ENCODE results near the gene CIAPIN1. TPM values are rescaled to one million over a fixed set of nuclear protein-coding genes. Genes with fewer than 3 reads are reported as not detected.

The CIAPIN1 gene
- total RNA-seq, 4 donors from 2014 or later: 19.1 to 32.4 (median 25.8) TPM

DNA sequence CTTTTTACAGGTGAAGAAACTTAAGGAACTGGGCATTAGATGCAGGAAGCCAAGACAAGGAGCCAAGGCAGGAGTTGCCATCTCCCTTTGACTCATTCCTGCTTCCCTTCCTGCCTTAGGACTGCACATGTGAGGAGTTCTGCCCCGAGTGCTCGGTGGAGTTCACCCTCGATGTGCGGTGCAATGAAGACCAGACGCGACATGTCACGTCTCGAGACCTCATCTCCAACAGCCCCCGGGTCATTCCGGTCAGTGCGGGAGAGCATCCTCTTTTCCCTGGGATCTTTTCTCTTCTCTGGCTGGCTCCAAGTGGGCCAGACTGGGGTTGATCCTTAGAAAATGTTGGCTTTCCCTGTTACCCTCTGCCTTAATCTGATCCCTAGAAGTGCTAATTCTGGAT, 21.9 kb upstream of the CIAPIN1 start:
- WGBS, 2 donors (ENCODE audit: low coverage in 1 of 2): 78 to 86% methylated on average over 6 to 9 of the region's 11 CpGs
- Histone ChIP-seq H3K9me3 (no peaks in the 10 kb centered on the region), H3K4me3 (no peak overlapping the region), H3K27me3 (no peaks in the 10 kb centered on the region), H3K4me1 (peaks cover 0 to 37% (median 11%) of the 10 kb centered on the region in 3 donors), H3K27ac (no peak overlapping the region), H3K36me3 (peaks cover 0 to 100% of the 10 kb centered on the region in 2 donors)
- no peak for ATAC-seq
- TF ChIP-seq POLR2AphosphoS5 (IDR thresholded peaks at IDR 0.05) (no peak), POLR2A (IDR thresholded peaks at IDR 0.05) (no peak), EP300 (IDR thresholded peaks at IDR 0.05) (no peak)
- TF ChIP-seq, protein P1, sequence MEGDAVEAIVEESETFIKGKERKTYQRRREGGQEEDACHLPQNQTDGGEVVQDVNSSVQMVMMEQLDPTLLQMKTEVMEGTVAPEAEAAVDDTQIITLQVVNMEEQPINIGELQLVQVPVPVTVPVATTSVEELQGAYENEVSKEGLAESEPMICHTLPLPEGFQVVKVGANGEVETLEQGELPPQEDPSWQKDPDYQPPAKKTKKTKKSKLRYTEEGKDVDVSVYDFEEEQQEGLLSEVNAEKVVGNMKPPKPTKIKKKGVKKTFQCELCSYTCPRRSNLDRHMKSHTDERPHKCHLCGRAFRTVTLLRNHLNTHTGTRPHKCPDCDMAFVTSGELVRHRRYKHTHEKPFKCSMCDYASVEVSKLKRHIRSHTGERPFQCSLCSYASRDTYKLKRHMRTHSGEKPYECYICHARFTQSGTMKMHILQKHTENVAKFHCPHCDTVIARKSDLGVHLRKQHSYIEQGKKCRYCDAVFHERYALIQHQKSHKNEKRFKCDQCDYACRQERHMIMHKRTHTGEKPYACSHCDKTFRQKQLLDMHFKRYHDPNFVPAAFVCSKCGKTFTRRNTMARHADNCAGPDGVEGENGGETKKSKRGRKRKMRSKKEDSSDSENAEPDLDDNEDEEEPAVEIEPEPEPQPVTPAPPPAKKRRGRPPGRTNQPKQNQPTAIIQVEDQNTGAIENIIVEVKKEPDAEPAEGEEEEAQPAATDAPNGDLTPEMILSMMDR (IDR thresholded peaks at IDR 0.05): no peak

DNA sequence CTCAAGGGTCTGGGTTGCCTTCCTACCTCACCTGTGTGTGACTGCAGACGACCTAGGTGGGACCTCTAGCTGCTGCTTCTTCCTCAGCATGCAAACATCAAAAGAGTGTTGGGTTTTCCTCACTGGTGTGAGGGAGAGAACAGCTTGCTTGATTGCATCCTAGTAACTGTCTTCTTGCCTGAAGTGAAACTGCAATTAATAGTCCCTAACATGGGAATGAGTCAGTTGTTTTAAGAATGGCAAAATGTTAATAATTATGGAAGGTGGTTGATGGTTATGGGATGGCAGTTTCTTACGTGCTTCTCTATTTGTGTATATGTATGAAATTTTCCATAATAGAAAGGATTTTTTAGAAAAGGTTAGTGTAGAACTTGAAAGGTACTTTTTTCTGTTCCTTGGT, 21.2 kb upstream of the CIAPIN1 start:
- TF ChIP-seq, protein P1 (IDR thresholded peaks at IDR 0.05): no peak
- no peak for TF ChIP-seq POLR2A (IDR thresholded peaks at IDR 0.05)
- TF ChIP-seq EP300 (IDR thresholded peaks at IDR 0.05): no peak
- TF ChIP-seq POLR2AphosphoS5 (IDR thresholded peaks at IDR 0.05): no peak
- no peak overlapping the region for H3K27ac ChIP-seq
- no peaks in the 10 kb centered on the region for H3K27me3 ChIP-seq
- H3K4me3 ChIP-seq: no peak overlapping the region
- H3K9me3 ChIP-seq: no peaks in the 10 kb centered on the region
- peaks cover 3 to 44% (median 17%) of the 10 kb centered on the region in 3 donors for H3K4me1 ChIP-seq
- WGBS, 2 donors (ENCODE audit: low coverage in 1 of 2): 61 to 75% methylated on average over 1 of the region's 2 CpGs
- no peak for ATAC-seq
- H3K36me3 ChIP-seq: peaks cover 0 to 97% of the 10 kb centered on the region in 2 donors

DNA sequence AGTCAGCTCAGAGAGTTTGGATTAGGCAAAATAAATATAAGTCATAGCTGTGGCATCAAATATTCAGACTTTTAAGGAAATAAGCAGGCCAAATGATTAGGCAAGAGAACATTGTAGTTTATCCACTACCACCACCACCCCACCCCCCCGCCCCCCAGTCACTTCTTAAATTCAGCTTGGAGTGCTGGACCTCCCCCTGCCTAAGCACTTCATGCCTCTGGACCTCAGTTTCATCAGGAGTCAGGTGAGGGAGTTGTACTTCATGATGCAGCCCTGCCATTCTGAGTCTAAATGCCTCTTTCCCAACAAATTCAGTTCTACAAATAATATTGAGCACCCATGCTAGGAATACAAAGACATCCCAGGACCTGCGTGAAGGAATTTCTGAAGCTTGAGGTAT, 17.3 kb upstream of the CIAPIN1 start:
- H3K4me3 ChIP-seq: no peak overlapping the region
- ATAC-seq: no peak

DNA sequence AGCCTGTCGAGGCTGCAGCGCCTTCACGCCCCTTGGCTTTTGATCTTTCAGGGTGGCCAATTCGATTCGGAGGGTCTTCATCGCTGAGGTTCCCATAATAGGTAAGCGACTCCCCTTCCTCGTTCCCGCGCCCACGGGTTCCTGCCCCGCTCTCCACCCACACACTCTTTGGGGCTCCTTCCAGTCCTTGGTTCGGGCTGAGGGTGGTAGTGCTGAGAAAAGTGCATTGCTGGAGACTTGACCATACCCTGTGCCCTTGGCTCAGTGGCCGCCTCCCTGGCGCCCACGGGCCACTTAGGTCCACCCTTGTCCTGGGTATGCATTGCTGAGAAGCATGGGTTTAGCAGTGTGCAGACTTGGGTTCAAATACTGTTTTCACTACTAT, 15.8 kb upstream of the CIAPIN1 start:
- ATAC-seq: no peak
- Histone ChIP-seq H3K9me3 (no peaks in the 10 kb centered on the region), H3K27me3 (no peaks in the 10 kb centered on the region), H3K27ac (peak overlapping the region; percentile 76 to 92 (median 91)), H3K4me1 (peaks cover 3 to 39% (median 16%) of the 10 kb centered on the region in 3 donors), H3K36me3 (peaks cover 0 to 77% of the 10 kb centered on the region in 2 donors), H3K4me3 (peak overlapping the region; percentile 91 to 99)
- 0% methylated on average over 3 of the region's 16 CpGs; no CpG with 5 or more reads in 1 of the 2 donors for WGBS, 2 donors (ENCODE audit: low coverage in 1 of 2)
- TF ChIP-seq POLR2AphosphoS5 (IDR thresholded peaks at IDR 0.05): no peak
- TF ChIP-seq POLR2A (IDR thresholded peaks at IDR 0.05): no peak
- no peak for TF ChIP-seq EP300 (IDR thresholded peaks at IDR 0.05)
- TF ChIP-seq, protein P1 (IDR thresholded peaks at IDR 0.05): no peak

More for the DNA sequence above, 17.3 kb upstream of the CIAPIN1 start:
- no peaks in the 10 kb centered on the region for H3K27me3 ChIP-seq
- H3K9me3 ChIP-seq: no peaks in the 10 kb centered on the region
- H3K4me1 ChIP-seq: peaks cover 3 to 39% (median 16%) of the 10 kb centered on the region in 3 donors
- peaks cover 0 to 77% of the 10 kb centered on the region in 2 donors for H3K36me3 ChIP-seq
- TF ChIP-seq, protein P1 (IDR thresholded peaks at IDR 0.05): no peak
- TF ChIP-seq POLR2AphosphoS5 (IDR thresholded peaks at IDR 0.05) (no peak), POLR2A (IDR thresholded peaks at IDR 0.05) (no peak), EP300 (IDR thresholded peaks at IDR 0.05) (no peak)
- no peak overlapping the region for H3K27ac ChIP-seq
- WGBS, 2 donors (ENCODE audit: low coverage in 1 of 2): 67 to 75% methylated on average over 1 of the region's 2 CpGs

DNA sequence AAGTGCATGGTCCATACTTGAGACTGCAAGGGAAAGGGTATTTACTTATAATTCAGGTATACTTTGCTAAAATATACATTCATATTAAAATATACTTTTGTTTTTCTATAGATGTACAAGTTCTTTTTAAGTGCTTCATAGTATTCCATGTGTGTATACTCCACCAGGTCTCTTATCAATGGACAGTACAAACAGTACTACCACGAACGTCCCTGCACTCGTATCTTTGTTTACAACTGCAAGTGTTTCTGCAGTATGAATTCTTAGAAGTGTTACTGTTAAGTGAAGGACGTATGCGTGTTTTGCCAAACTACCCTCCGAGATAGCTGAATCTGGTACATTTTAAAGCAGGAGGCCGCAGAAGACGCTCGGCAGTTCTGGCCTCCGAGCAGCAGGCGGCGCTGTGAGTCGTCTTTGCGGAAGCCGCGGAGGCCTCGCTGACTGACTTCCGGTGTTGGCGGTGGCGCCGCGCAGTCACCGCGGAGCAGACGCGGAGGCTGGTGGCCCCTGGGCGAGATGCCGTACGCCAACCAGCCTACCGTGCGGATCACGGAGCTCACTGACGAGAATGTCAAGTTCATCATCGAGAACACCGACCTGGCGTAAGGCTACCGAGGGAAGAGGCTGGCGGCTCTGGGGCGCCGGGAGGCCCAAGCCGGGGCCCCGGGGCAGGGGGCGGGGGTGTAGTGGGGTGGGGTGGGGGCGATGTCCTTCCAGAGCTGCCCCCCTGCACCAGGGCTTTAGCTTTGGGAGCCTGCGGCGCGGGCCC, 15.2 kb upstream of the CIAPIN1 start, which contains the start of gene POLR2C:
Gene POLR2C, plus strand, starts transcription at position 471 of the 769 bp plus-strand sequence. Its CDS starts 46 bp downstream, at position 517.
- peaks cover 3 to 39% (median 16%) of the 10 kb centered on the region in 3 donors for H3K4me1 ChIP-seq
- H3K27me3 ChIP-seq: no peaks in the 10 kb centered on the region
- peak within 1 kb of the TSS; percentile 76 to 92 (median 91) for H3K27ac ChIP-seq
- WGBS, 2 donors (ENCODE audit: low coverage in 1 of 2): 0 to 2% methylated on average over 5 to 12 of the region's 47 CpGs
- ATAC-seq: peak; percentile 94
- H3K9me3 ChIP-seq: no peaks in the 10 kb centered on the region
- TF ChIP-seq POLR2AphosphoS5 (IDR thresholded peaks at IDR 0.05) (peak; percentile 99), EP300 (IDR thresholded peaks at IDR 0.05) (no peak), POLR2A (IDR thresholded peaks at IDR 0.05) (peak; percentile 94 to 96)
- TF ChIP-seq, protein P1 (IDR thresholded peaks at IDR 0.05): peak; percentile 95 to 98 (median 96)
- peaks cover 0 to 77% of the 10 kb centered on the region in 2 donors for H3K36me3 ChIP-seq
- H3K4me3 ChIP-seq: peak within 1 kb of the TSS; percentile 91 to 99
